WTC11 (cell line): Measurements from ENCODE around the gene CAMTA1. TPM values are rescaled to one million over a fixed set of nuclear protein-coding genes. Genes with fewer than 3 reads are reported as not detected.

Experiments
- ERG ChIP-seq: fragments of 250-450 bp; sonication (Bioruptor Pico); IDR thresholded peaks from 2 replicates; pipeline ENCODE4 v1.8.0; 2021; ENCODE audit warnings: mild to moderate bottlenecking
- FOXP1 ChIP-seq: sonication (generic); formaldehyde crosslinking; IDR thresholded peaks from 2 replicates; pipeline ENCODE4 v1.8.0; 2022; ENCODE audit warnings: missing genetic modification reagents, mild to moderate bottlenecking, moderate library complexity, borderline replicate concordance
- JAZF1 ChIP-seq: fragments of 250-450 bp; sonication (Bioruptor Pico); IDR thresholded peaks from 2 replicates; pipeline ENCODE4 v1.9.0; 2021; ENCODE audit warnings: moderate library complexity, mild to moderate bottlenecking, inconsistent platforms
- JUN ChIP-seq: sonication (generic); formaldehyde crosslinking; IDR thresholded peaks from 2 replicates; pipeline ENCODE4 v1.8.0; 2023; ENCODE audit warnings: mild to moderate bottlenecking, missing genetic modification reagents
- NR2C2 ChIP-seq: sonication (generic); formaldehyde crosslinking; IDR thresholded peaks from 2 replicates; pipeline ENCODE4 v1.8.0; 2022; ENCODE audit warnings: mild to moderate bottlenecking, missing genetic modification reagents
- PRDM15 ChIP-seq: sonication (generic); formaldehyde crosslinking; IDR thresholded peaks from 2 replicates; pipeline ENCODE4 v1.8.0; 2022; ENCODE audit warnings: missing genetic modification reagents
- RELA ChIP-seq: sonication (generic); formaldehyde crosslinking; IDR thresholded peaks from 2 replicates; pipeline ENCODE4 v1.8.1; 2022; ENCODE audit warnings: missing genetic modification reagents, mild to moderate bottlenecking, borderline replicate concordance
- TEAD4 ChIP-seq: sonication (generic); formaldehyde crosslinking; IDR thresholded peaks from 2 replicates; pipeline ENCODE4 v1.8.0; 2022; ENCODE audit warnings: mild to moderate bottlenecking, missing genetic modification reagents
- USF1 ChIP-seq: sonication (generic); formaldehyde crosslinking; IDR thresholded peaks from 2 replicates; pipeline ENCODE4 v1.8.0; 2022; ENCODE audit warnings: mild to moderate bottlenecking, missing genetic modification reagents
- ZNF121 ChIP-seq: sonication (generic); formaldehyde crosslinking; IDR thresholded peaks from 2 replicates; pipeline ENCODE4 v1.8.0; 2023; ENCODE audit warnings: missing genetic modification reagents
- ZNF219 ChIP-seq: sonication (generic); formaldehyde crosslinking; IDR thresholded peaks from 2 replicates; pipeline ENCODE4 v1.8.0; 2023; ENCODE audit warnings: missing genetic modification reagents, mild to moderate bottlenecking, borderline replicate concordance
- ZNF232 ChIP-seq: sonication (generic); formaldehyde crosslinking; IDR thresholded peaks from 2 replicates; pipeline ENCODE4 v1.8.0; 2022; ENCODE audit warnings: mild to moderate bottlenecking, missing genetic modification reagents
- ZNF317 ChIP-seq: sonication (generic); formaldehyde crosslinking; IDR thresholded peaks from 2 replicates; pipeline ENCODE4 v1.8.1; 2023; ENCODE audit warnings: low read depth, mild to moderate bottlenecking, moderate library complexity, missing genetic modification reagents, borderline replicate concordance
- total RNA-seq: library from RNA; stranded (reverse); gene quantifications from 3 replicates; pipeline ENCODE4 v1.2.3, GENCODE V29; 2021
- TF ChIP-seq, protein P1 (sequence below): sonication (generic); formaldehyde crosslinking; IDR thresholded peaks from 2 replicates; pipeline ENCODE4 v1.8.0; 2023; ENCODE audit warnings: missing genetic modification reagents, mild to moderate bottlenecking, borderline replicate concordance
- TF ChIP-seq, protein P2 (sequence below): sonication (generic); formaldehyde crosslinking; IDR thresholded peaks from 2 replicates; pipeline ENCODE4 v1.8.1; 2023; ENCODE audit warnings: mild to moderate bottlenecking, moderate library complexity, missing genetic modification reagents
- TF ChIP-seq, protein P3 (sequence below): fragments of 250-450 bp; sonication (Bioruptor Pico); IDR thresholded peaks from 2 replicates; pipeline ENCODE4 v2.1.2; 2022; ENCODE audit warnings: mild to moderate bottlenecking, moderate library complexity

CAMTA1 gene
- total RNA-seq, 1 experiment from 2014 or later: 86.4 TPM

GRCh38 chr1:7616076-7616832 is 831.0 kb downstream of the CAMTA1 start (continued):
- TF ChIP-seq, protein P1, sequence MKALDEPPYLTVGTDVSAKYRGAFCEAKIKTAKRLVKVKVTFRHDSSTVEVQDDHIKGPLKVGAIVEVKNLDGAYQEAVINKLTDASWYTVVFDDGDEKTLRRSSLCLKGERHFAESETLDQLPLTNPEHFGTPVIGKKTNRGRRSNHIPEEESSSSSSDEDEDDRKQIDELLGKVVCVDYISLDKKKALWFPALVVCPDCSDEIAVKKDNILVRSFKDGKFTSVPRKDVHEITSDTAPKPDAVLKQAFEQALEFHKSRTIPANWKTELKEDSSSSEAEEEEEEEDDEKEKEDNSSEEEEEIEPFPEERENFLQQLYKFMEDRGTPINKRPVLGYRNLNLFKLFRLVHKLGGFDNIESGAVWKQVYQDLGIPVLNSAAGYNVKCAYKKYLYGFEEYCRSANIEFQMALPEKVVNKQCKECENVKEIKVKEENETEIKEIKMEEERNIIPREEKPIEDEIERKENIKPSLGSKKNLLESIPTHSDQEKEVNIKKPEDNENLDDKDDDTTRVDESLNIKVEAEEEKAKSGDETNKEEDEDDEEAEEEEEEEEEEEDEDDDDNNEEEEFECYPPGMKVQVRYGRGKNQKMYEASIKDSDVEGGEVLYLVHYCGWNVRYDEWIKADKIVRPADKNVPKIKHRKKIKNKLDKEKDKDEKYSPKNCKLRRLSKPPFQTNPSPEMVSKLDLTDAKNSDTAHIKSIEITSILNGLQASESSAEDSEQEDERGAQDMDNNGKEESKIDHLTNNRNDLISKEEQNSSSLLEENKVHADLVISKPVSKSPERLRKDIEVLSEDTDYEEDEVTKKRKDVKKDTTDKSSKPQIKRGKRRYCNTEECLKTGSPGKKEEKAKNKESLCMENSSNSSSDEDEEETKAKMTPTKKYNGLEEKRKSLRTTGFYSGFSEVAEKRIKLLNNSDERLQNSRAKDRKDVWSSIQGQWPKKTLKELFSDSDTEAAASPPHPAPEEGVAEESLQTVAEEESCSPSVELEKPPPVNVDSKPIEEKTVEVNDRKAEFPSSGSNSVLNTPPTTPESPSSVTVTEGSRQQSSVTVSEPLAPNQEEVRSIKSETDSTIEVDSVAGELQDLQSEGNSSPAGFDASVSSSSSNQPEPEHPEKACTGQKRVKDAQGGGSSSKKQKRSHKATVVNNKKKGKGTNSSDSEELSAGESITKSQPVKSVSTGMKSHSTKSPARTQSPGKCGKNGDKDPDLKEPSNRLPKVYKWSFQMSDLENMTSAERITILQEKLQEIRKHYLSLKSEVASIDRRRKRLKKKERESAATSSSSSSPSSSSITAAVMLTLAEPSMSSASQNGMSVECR: peak; percentile 92
- no peak for TF ChIP-seq PRDM15 (CRISPR knock-in tag)
- TF ChIP-seq TEAD4: no peak
- TF ChIP-seq, protein P2, sequence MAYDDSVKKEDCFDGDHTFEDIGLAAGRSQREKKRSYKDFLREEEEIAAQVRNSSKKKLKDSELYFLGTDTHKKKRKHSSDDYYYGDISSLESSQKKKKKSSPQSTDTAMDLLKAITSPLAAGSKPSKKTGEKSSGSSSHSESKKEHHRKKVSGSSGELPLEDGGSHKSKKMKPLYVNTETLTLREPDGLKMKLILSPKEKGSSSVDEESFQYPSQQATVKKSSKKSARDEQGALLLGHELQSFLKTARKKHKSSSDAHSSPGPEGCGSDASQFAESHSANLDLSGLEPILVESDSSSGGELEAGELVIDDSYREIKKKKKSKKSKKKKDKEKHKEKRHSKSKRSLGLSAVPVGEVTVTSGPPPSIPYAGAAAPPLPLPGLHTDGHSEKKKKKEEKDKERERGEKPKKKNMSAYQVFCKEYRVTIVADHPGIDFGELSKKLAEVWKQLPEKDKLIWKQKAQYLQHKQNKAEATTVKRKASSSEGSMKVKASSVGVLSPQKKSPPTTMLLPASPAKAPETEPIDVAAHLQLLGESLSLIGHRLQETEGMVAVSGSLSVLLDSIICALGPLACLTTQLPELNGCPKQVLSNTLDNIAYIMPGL (CRISPR knock-in tag): no peak
- TF ChIP-seq, protein P3, sequence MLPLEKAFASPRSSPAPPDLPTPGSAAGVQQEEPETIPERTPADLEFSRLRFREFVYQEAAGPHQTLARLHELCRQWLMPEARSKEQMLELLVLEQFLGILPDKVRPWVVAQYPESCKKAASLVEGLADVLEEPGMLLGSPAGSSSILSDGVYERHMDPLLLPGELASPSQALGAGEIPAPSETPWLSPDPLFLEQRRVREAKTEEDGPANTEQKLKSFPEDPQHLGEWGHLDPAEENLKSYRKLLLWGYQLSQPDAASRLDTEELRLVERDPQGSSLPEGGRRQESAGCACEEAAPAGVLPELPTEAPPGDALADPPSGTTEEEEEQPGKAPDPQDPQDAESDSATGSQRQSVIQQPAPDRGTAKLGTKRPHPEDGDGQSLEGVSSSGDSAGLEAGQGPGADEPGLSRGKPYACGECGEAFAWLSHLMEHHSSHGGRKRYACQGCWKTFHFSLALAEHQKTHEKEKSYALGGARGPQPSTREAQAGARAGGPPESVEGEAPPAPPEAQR (CRISPR knock-in tag): no peak
- no peak for TF ChIP-seq RELA (CRISPR knock-in tag)
- TF ChIP-seq ZNF317 (CRISPR knock-in tag): no peak
- no peak for TF ChIP-seq JAZF1 (CRISPR knock-in tag)
- no peak for TF ChIP-seq ZNF121 (CRISPR knock-in tag)
- peak; percentile 89; the same call in 1 of the 2 replicates for TF ChIP-seq ZNF232 (CRISPR knock-in tag)
- peak; percentile 53; the same call in 1 of the 2 replicates for TF ChIP-seq ZNF219
- TF ChIP-seq FOXP1 (CRISPR knock-in tag): peak; percentile 69; the same call in 1 of the 2 replicates
- TF ChIP-seq USF1 (CRISPR knock-in tag): peak; percentile 36; the same call in 1 of the 2 replicates
- TF ChIP-seq ERG: no peak
- 0 out of 2 replicates have a peak, but pooled peaks have one; percentile 76 for TF ChIP-seq JUN
- no peak for TF ChIP-seq NR2C2 (CRISPR knock-in tag)
- TF ChIP-seq, all 79 proteins: peak for 20
